ENCODE measurements around the gene RPS27L. TPM values are rescaled to one million over a fixed set of nuclear protein-coding genes. Genes with fewer than 3 reads are reported as not detected.
A peak's percentile ranks its signal among the peaks of the same experiment; 100 is the strongest.

Gene RPS27L
- total and polyA plus RNA-seq, 2 of the 8 experiments (the other 6 are each of a cell fraction or from before 2014, with no cell fraction given), result 115 to 143 TPM

- no peak for TF ChIP-seq ATF3 (IDR thresholded peaks at IDR 0.05; ENCODE audit: insufficient read depth, low read depth, low read length)
- peak; percentile 11 for TF ChIP-seq NANOG (IDR thresholded peaks at IDR 0.05; ENCODE audit: insufficient read depth, low read depth, low read length, poor library complexity, severe bottlenecking)
- peak; percentile 78 for TF ChIP-seq SP2 (IDR thresholded peaks at IDR 0.05; ENCODE audit: low read length)
- no peak for TF ChIP-seq BRCA1 (IDR thresholded peaks at IDR 0.05; ENCODE audit: low read depth, low read length)
- peak; percentile 39 for TF ChIP-seq ASH2L (IDR thresholded peaks at IDR 0.05; ENCODE audit: low read length)
- TF ChIP-seq CTCF (IDR thresholded peaks at IDR 0.05; ENCODE audit: control extremely low read depth in 1 of 3, insufficient read depth in 1 of 3, low read depth in 1 of 3, low read length in 3 of 3), result no peak
- TF ChIP-seq NRF1 (IDR thresholded peaks at IDR 0.05; ENCODE audit: low read depth, low read length), result no peak
- TF ChIP-seq FOSL1 (IDR thresholded peaks at IDR 0.05; ENCODE audit: insufficient read depth, low read depth, low read length), result no peak
- no peak for TF ChIP-seq KDM5A (IDR thresholded peaks at IDR 0.05; ENCODE audit: low read length)
- TF ChIP-seq TEAD4 (IDR thresholded peaks at IDR 0.05; ENCODE audit: low read depth, low read length), result no peak
- peak in 1 of 2 experiments; percentile 83; a peak in 1 of 4 replicates for TF ChIP-seq HDAC2 (IDR thresholded peaks at IDR 0.05; ENCODE audit: borderline replicate concordance in 1 of 2, low read depth in 2 of 2, low read length in 2 of 2)
- no peak for TF ChIP-seq JUND (IDR thresholded peaks at IDR 0.05; ENCODE audit: low read length)
- peak; percentile 52 for TF ChIP-seq SAP30 (IDR thresholded peaks at IDR 0.05; ENCODE audit: insufficient read depth, insufficient replicate concordance, low read length)
- TF ChIP-seq RFX5 (IDR thresholded peaks at IDR 0.05; ENCODE audit: borderline replicate concordance, low read depth, low read length), result no peak
- TF ChIP-seq ZNF274 (IDR thresholded peaks at IDR 0.05; ENCODE audit: borderline replicate concordance, extremely low read depth, low read length), result no peak
- TF ChIP-seq ATF2 (IDR thresholded peaks at IDR 0.05; ENCODE audit: low read length), result no peak
- TF ChIP-seq MAFK (IDR thresholded peaks at IDR 0.05; ENCODE audit: low read depth, low read length), result no peak
- TF ChIP-seq GTF2F1 (IDR thresholded peaks at IDR 0.05; ENCODE audit: borderline replicate concordance, low read depth, low read length), result 0 out of 2 replicates have a peak, but pooled peaks have one; percentile 37
- no peak for TF ChIP-seq JUN (IDR thresholded peaks at IDR 0.05; ENCODE audit: low read depth, low read length)
Observed at GRCh38 chr15:63157118-63157843, at the start of gene RPS27L (continued).

All from H1 (cell line).